Cerebellar nuclear complex (tissue), 1 donor: ENCODE data around the gene CHL1.

Source experiments
- DNase-seq, 2 experiments: peaks; one replicate each; lab custom pipeline; 2025; lab: John Stamatoyannopoulos, UW

CHL1 gene

GRCh38 chr3:228442-229182 is 32.0 kb downstream of the CHL1 start:
- DNase-seq, result no peak

GRCh38 chr3:229183-229661 is 32.7 kb downstream of the CHL1 start:
- DNase-seq, result no peak

- DNase-seq, result no peak
These were observed 40.3 kb downstream of the CHL1 start for GRCh38 chr3:236881-237280.

DNA sequence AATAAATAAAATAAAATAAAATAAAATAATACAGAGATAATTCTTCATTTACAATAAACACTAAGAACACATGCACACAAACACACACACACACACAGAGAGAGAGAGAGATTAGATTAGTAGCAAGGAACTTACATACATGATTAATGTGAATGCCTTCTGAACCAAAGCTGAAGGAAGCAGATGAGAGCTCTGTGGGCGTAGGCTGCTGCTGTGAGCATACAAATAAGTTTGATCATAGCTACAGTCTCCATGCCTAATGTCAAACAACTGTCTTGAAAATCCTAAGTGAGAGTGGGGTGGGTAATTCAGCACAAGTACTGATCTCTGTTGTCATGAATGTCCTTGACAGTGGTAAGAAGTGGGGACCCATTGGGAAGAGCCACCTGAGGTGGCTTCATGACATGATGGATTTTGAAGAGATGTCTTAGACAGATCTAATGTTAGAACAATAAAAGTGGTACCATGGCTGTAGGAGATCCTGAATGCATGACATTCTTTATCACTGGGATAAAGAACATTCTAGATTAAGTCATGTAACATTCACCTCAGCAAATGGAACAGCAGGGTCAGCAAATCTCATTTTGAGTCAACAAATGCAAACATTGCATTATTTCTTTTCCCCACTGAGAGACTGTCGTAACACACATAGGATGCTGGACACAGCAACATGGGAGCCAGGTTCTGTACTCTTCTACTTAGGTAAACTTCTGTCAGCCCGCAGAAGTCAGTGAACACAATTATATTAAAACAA is 46.2 kb downstream of the CHL1 start:
- DNase-seq, result no peak

- DNase-seq, result peak in 1 of 2 experiments; percentile 62
These were observed 46.8 kb downstream of the CHL1 start for GRCh38 chr3:243356-243725.

DNA sequence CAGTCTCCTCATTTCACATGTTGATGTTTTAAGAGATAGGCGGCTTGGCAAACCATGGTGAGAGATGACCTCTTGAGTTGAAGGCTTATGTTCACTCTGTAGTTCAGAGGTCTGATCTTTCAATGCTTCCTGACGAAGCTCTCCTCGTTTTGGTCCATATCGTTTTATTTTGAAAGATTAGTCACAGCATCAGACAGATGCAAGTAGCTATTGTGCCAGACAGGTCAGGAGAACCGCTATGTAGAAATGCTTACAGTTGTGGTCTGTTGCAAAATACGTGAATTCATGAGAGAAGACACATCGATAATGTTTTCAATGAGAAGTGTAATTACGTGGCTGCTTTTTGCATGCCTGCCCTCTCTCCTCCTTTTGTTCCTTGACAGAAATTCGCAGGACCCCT is 47.5 kb downstream of the CHL1 start:
- no peak for DNase-seq

DNA sequence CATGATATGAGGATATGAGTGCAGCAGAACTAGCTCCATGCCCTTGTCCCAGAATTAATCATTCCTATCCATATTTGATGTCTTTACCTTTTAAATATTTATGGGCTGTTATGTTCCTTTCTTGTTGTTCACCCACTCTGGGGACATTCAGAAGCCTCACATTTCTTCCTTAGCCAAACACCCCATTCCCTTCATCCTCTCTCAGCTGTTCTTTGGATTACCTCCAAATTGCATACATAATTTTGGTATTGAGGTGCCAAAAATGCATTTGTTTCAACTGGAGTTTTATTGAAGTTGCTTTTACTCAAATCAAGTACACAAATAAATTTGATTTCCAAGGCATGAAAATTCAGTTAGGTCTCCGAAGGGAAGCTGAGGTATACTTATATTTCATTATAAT is 51.4 kb downstream of the CHL1 start:
- no peak for DNase-seq

DNA sequence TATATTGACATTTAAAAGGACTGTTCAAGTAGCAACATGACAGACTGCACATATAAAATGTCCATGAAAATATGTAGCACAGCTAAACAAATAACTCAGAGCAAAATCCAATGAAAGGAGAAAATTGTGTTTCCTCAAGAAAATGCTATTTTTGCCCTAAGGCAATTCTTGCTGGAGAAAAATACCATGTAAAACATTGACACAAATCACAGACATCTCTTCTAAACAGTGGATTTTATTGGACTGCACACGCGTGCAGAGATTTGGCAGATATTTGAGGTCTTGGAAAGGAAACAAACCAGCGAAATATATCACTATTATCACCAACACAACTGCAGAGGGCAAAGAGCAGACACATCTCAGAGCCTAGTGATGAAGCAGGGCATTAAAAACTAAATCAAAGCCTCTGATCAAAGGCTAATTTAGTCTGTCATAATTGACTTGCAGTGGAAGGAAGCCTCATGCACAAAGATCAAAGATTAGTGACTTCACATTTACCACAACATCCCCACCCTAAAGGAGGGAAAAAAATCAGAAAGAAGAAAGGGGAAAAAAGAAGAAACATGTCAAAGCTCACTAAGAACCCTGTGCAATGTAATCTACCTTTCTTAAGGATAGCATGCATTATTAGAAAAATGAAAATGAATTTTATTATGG is 52.4 kb downstream of the CHL1 start:
- DNase-seq, result no peak

- DNase-seq, result no peak
These were observed 53.2 kb downstream of the CHL1 start for GRCh38 chr3:249587-250262.

DNA sequence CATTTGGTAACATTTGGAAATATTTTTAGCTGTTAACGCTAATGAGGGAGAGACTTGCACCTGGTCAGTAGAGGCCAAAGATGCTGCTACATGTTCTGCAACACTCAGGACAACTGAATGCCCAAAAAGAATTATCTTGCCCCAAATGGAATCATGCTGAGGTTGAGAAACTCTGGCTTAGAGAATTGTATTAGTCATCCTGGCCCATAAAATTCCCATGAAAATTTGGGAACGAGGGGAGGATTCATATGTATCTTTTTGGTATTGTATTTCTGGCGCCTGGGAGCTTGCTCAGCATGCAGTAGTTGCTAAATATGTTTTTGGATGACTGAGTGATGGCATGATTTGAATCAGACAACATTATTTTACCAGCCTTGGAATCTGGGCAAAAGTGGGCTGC is 59.9 kb downstream of the CHL1 start:
- DNase-seq, result no peak

DNA sequence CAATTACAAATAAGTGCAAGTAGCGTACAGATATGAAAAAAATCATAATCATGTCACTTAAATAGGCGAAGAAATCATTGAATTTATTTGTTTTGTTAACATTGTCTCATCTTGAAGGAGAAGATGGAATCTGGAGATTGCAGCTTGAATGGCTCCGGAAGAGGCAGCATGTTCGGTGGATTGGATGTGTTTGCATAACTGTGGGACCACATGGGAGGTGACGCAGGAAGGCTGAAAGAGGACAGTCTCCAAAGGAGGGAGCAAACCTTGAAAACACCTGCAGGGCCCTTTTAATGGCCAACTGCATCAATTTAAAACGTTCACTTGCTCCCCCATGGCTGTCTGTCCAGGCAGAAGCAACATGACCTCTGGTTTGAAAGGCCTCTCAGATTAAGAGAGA is 61.3 kb downstream of the CHL1 start:
- no peak for DNase-seq

- no peak for DNase-seq
These were observed 64.3 kb downstream of the CHL1 start for GRCh38 chr3:260898-261297.

GRCh38 chr3:263393-263792 is 66.8 kb downstream of the CHL1 start:
- DNase-seq, result no peak

DNA sequence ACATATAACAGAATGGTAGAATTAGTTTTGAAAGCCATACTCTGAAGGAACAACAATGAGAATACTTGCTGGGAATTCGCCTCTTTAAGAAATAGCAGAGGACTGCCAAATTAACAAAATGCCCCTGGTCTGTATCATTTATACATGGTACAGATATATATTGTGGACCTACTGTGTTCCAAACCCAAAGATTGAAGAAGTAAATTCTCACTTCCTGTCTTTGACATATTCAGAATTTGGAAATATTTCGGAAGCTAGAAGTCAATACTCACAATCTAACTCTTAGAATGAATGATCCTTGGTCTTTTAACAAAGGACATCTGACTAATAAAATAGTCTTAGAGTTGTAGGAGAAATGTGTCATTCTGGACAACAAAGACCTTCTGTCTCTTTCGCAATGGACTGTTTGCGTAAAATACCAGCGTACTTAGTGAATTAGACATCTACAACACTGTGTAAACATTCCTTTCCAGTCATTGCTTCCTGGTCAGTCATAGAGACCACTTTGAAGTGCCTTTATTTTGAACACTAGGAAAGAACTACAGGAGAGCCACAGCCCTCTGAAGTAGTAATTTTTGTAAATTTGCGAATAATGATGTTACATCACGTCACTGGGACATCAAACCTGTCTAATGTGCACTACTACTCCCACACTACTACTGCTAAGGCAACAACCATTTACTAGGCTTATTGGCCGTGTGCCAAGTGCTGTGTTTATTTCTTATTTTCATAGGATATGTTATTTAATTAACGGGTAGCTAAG is 68.0 kb downstream of the CHL1 start:
- no peak for DNase-seq

- no peak for DNase-seq
These were observed 70.5 kb downstream of the CHL1 start for GRCh38 chr3:267101-267500.

DNA sequence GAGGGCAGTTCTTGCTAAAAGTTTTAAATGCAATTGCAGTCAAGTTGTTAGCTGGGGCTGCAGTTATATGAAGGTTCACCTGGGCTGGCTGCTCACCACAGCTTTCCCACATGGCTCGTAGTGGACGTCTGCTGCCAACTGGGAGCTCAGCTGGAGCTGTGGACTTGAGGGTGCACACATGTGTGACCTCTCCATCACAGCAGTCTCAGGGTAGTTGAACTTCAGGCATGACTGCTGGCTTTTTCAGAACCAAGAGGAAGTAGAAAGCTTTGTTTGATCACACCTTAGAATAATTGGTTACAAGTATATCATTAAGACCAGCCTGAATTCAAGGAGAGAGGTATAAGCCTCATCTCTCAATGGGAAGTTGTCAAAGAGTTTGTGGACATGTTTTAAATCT is 74.1 kb downstream of the CHL1 start:
- DNase-seq, result no peak

DNA sequence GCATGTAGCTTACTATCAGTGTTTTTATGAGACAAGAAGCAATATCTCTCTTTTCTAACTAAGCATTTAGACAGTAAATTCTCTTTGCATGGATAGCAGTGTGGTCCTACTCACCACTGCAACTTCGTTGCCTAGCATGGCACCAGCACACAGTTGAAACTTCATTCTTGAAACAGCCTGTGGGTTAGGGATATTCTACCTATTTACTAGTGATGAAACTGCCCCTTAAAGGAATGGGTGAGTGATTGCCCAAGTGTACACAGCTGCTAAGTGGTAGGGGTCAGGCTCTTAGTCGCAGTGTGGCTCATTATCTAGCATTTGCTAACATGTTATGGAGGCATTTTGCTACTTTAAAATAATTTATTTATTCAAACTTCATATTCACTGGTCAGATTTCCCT is 78.4 kb downstream of the CHL1 start:
- no peak for DNase-seq

DNA sequence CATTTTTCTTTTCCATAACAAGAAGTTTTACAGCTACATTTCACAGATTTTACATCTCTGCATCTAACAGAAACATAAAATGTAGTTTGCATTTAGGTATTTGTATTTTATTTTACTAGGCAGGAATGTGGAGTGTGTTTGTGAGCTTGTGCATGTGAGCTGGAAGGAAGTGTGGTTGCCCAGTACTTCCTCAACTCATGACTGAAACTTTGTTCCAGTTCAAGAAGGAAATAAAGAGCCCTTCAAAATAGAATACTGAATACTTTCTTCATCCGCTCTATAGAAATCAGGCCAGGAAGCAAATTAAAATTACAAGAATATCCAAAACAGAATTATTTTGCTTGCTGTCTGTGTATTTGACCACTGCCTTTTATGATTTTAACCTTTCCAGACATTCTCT is 81.3 kb downstream of the CHL1 start:
- no peak for DNase-seq

- peak in 1 of 2 experiments; percentile 34 for DNase-seq
These were observed 81.9 kb downstream of the CHL1 start for GRCh38 chr3:278300-279064.

- DNase-seq, result no peak
These were observed 82.8 kb downstream of the CHL1 start for GRCh38 chr3:279325-279724.

DNA sequence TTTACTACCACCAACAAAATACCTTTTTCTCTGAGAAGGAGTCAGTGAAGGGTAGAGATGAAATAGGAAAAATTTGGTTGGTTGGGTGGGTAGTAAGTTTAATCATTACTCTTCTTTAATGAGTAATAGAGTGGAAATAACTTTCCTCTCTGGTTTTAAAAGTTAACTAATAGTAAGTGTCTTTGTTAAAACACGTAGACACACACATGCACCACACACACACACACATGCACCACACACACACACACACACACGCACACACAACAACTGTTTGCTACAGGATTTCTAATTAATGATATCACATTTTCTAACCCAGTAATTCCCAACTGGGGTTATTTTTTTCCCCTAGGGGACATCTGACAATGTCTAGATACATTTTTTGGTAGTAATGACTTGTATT is 84.1 kb downstream of the CHL1 start:
- DNase-seq, result no peak
